ENCODE results near the gene FFAR3. TPM values are rescaled to one million over a fixed set of nuclear protein-coding genes. Genes with fewer than 3 reads are reported as not detected.
"Not testable (repeated sequence)": the region's sequence is repeated elsewhere in the genome, so short reads cannot be mapped to it uniquely, and the experiment has no call there.

Gene FFAR3
- total RNA-seq, 3 donors from 2014 or later = 1.5 TPM; not detected in 2

DNA sequence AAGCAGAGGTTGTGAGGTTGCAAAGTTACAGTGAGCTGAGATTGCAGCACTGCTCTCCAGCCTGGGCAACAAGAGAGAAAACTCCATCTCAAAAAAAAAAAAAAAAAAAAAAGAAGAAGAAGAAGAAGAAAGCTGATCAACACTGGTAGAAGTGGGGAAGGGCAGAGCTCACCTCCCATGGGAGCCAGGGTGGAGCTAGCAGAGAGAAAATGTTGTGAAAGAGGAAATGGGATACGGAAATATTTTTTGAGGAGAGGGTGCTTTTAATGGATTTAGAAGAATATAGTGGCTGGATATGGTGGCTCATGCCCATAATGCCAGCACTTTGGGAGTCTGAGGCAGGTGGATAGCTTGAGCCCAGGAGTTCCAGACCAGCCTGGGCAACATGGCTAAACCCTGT is 19.4 kb downstream of the FFAR3 start:
- TF ChIP-seq, protein P1, sequence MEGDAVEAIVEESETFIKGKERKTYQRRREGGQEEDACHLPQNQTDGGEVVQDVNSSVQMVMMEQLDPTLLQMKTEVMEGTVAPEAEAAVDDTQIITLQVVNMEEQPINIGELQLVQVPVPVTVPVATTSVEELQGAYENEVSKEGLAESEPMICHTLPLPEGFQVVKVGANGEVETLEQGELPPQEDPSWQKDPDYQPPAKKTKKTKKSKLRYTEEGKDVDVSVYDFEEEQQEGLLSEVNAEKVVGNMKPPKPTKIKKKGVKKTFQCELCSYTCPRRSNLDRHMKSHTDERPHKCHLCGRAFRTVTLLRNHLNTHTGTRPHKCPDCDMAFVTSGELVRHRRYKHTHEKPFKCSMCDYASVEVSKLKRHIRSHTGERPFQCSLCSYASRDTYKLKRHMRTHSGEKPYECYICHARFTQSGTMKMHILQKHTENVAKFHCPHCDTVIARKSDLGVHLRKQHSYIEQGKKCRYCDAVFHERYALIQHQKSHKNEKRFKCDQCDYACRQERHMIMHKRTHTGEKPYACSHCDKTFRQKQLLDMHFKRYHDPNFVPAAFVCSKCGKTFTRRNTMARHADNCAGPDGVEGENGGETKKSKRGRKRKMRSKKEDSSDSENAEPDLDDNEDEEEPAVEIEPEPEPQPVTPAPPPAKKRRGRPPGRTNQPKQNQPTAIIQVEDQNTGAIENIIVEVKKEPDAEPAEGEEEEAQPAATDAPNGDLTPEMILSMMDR (IDR thresholded peaks at IDR 0.05) = no peak
- no peak for ATAC-seq
- intact Hi-C loops (cut with DNase I, micrococcal nuclease) = no loop called here
- DNase-seq = no peak
- H3K9me3 ChIP-seq = no peaks in the 10 kb centered on the region
- H3K4me1 ChIP-seq (ENCODE audit: low read depth) = no peaks in the 10 kb centered on the region
- H3K4me3 ChIP-seq = no peak overlapping the region
- H3K36me3 ChIP-seq (ENCODE audit: low read depth) = no peaks in the 10 kb centered on the region

DNA sequence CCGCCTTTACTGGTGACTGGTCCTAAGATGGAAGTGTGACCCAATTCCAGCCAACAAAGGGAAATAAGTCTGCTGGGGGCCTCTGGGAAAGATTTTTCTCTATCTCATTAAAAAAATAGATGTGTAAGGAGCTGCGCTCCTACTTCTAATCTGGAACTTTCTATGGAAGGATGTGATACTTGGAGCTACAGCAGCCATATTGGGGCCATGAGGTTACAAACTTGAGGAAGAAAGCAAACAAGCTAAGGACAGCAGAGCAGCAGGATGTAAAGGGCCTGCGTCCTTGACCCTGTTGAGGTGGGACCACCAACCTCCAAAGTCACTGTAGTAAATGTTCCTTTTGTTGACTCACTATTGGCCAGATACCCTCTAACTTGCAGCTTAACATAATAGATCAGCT is 20.1 kb downstream of the FFAR3 start:
- H3K4me3 ChIP-seq = no peak overlapping the region
- H3K4me1 ChIP-seq (ENCODE audit: low read depth) = no peaks in the 10 kb centered on the region
- intact Hi-C loops (cut with DNase I, micrococcal nuclease) = no loop called here
- no peaks in the 10 kb centered on the region for H3K36me3 ChIP-seq (ENCODE audit: low read depth)
- ATAC-seq (no peak), DNase-seq (no peak)
- no peaks in the 10 kb centered on the region for H3K9me3 ChIP-seq
- TF ChIP-seq, protein P1 (IDR thresholded peaks at IDR 0.05) = no peak

DNA sequence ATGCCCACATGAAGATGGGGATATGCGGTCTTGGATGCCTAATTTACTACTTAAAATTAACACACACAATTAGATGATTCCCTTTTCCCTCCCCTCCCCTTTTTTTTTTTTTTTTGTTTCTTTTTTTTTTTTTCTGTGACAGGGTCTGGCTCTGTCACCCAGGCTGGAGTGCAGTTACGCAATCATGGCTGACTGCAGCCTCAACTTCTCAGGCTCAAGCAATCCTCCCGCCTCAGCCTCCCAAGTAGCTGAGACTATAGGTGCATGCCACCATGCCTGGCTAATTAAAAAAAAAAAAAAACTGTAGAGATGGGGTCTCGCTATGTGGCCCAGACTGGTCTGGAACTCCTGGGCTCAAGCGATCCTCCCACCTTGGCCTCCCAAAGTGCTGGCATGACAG is 21.3 kb downstream of the FFAR3 start:
- ATAC-seq; DNase-seq; H3K36me3 ChIP-seq (ENCODE audit: low read depth); H3K4me3 ChIP-seq; H3K4me1 ChIP-seq (ENCODE audit: low read depth); H3K9me3 ChIP-seq; intact Hi-C loops (cut with DNase I, micrococcal nuclease): not testable (repeated sequence)

DNA sequence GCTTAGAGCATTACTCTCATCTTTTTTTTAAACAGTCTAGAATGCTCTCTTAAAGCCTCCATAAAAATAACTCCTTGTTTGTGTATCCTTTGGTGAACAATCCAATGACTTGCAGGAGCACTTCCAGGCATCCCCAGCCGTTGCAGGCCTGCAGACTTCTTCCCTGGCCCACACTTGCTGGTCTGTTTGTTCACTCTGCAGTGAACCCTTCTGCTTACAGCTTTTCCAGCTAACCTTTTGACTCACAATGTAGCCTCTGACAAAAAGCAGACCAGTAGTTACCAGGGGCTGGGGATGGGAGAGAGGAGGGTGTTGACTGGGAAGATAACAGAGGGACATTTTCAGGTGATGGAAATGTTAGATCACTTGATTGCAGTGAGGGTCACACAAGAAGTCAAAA is 21.7 kb downstream of the FFAR3 start:
- intact Hi-C loops (cut with DNase I, micrococcal nuclease) = no loop called here
- Histone ChIP-seq H3K4me1 (ENCODE audit: low read depth) (no peaks in the 10 kb centered on the region), H3K4me3 (no peak overlapping the region), H3K36me3 (ENCODE audit: low read depth) (no peaks in the 10 kb centered on the region), H3K9me3 (no peaks in the 10 kb centered on the region)
- ATAC-seq (no peak), DNase-seq (no peak)
- TF ChIP-seq, protein P1 (IDR thresholded peaks at IDR 0.05) = no peak

DNA sequence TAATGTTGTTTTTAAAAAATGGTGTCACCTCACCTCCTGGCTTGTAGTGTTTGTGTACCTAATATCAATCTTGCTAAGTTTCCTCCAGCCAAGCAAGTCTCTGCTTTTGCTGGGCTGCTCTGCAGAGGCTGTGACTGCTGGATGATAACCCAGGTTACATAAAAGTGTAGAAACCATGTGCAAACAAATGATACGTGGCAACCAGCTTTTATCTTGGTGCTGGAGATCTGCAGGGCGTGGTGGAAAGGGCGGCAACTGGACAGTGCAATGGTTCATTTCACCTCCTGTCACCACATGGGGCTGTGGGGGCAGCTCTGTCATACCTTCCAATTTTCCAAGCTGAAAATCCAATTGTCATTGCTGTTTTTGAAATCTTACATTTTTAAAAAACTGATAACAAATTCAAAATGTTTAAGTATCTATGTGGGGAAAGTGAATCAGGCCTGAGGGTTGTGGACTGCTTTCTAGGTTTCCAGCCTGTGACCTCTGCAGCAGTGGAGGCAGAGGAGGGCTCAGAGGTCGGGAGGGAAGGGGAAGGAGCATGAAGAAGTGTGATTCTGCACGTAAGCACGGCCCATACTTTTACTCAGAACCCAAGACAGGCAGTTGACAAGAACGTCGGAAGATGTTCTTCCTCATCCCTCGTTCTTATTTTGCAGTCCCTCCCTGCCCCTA is 22.3 kb downstream of the FFAR3 start:
- intact Hi-C loops (cut with DNase I, micrococcal nuclease) = no loop called here
- TF ChIP-seq, protein P1 (IDR thresholded peaks at IDR 0.05) = no peak
- ATAC-seq = peak; percentile 65

GRCh38 chr19:35381318-35381717 is 23.1 kb downstream of the FFAR3 start:
- no peak for DNase-seq
- ATAC-seq = no peak
- H3K36me3 ChIP-seq (ENCODE audit: low read depth) = no peaks in the 10 kb centered on the region
- H3K9me3 ChIP-seq = peaks cover 11% of the 10 kb centered on the region
- TF ChIP-seq, protein P1 (IDR thresholded peaks at IDR 0.05) = no peak
- no peaks in the 10 kb centered on the region for H3K4me1 ChIP-seq (ENCODE audit: low read depth)
- no peak overlapping the region for H3K4me3 ChIP-seq
- intact Hi-C loops (cut with DNase I, micrococcal nuclease) = no loop called here

More for the DNA sequence above, 22.3 kb downstream of the FFAR3 start:
- no peaks in the 10 kb centered on the region for H3K4me1 ChIP-seq (ENCODE audit: low read depth)
- no peak overlapping the region for H3K4me3 ChIP-seq
- peak in 1 of 3 donors; percentile 50 for DNase-seq
- no peaks in the 10 kb centered on the region for H3K36me3 ChIP-seq (ENCODE audit: low read depth)
- H3K9me3 ChIP-seq = peaks cover 5% of the 10 kb centered on the region

Data from mucosa of descending colon (tissue), 3 donors.